Natural killer cell (primary cell): Measurements from ENCODE around the gene NACC2. TPM values are rescaled to one million over a fixed set of nuclear protein-coding genes. Genes with fewer than 3 reads are reported as not detected.

Experiments
- ATAC-seq, 3 donors: fragments of 150-1000 bp in 2 of 3; fragments of 200-7000 bp in 1 of 3; cut with Tn5 transposase; 1 replicate in 1 of 3; 2 replicates in 2 of 3; pipeline ENCODE4 v1.10.0; 2021; ENCODE audit warnings: mild to moderate bottlenecking in 2 of 3, moderate library complexity in 2 of 3
- DNase-seq, 2 donors: peaks; one replicate each; pipeline versions ENCODE4 v3.0.0 to v3.0.0-alpha.2; 2013 to 2021; ENCODE audit warnings: mixed read lengths in 1 of 2
- H3K27ac ChIP-seq: one replicate; pipeline ENCODE4 v1.5.1; 2013; ENCODE audit warnings: mild to moderate bottlenecking, low read length
- H3K27me3 ChIP-seq: one replicate; pipeline ENCODE4 v1.6.1; 2013; ENCODE audit warnings: low read length; ENCODE audit not compliant: control insufficient read depth, insufficient read depth
- H3K36me3 ChIP-seq: one replicate; pipeline ENCODE4 v1.6.1; 2013; ENCODE audit warnings: low read length; ENCODE audit not compliant: control insufficient read depth, insufficient read depth
- H3K4me1 ChIP-seq: one replicate; pipeline ENCODE4 v1.6.1; 2013; ENCODE audit warnings: low read length; ENCODE audit not compliant: control insufficient read depth, insufficient read depth
- H3K4me3 ChIP-seq: one replicate; pipeline ENCODE4 v1.5.1; 2013; ENCODE audit warnings: low read length
- H3K9me3 ChIP-seq: one replicate; pipeline ENCODE4 v1.6.1; 2013; ENCODE audit warnings: low read length; ENCODE audit not compliant: control insufficient read depth, insufficient read depth
- H3K27ac Mint-ChIP-seq, 2 donors: one replicate each; pipeline ENCODE4 v1.8.0; 2022; ENCODE audit warnings: mild to moderate bottlenecking in 2 of 2, mixed read lengths in 2 of 2, moderate library complexity in 1 of 2
- H3K27me3 Mint-ChIP-seq, 2 donors: one replicate each; pipeline ENCODE4 v1.8.0; 2022; ENCODE audit warnings: low read depth in 2 of 2, mixed read lengths in 2 of 2
- H3K36me3 Mint-ChIP-seq: one replicate; pipeline ENCODE4 v1.8.0; 2022; ENCODE audit warnings: mixed read lengths
- H3K4me1 Mint-ChIP-seq, 2 donors: one replicate each; pipeline ENCODE4 v1.8.0; 2022; ENCODE audit warnings: mixed read lengths in 2 of 2
- H3K4me3 Mint-ChIP-seq: one replicate; pipeline ENCODE4 v1.8.0; 2022; ENCODE audit warnings: mild to moderate bottlenecking, moderate library complexity, mixed read lengths
- H3K9me3 Mint-ChIP-seq, 2 donors: one replicate each; pipeline ENCODE4 v1.8.0; 2022; ENCODE audit warnings: mixed read lengths in 2 of 2
- CTCF ChIP-seq: fragments of 200-600 bp; IDR thresholded peaks from one replicate; pipeline ENCODE4 v1.8.0; 2022; ENCODE audit warnings: antibody characterized with exemption
- WGBS: methylation state at CpG from one replicate; pipeline ENCODE4 v1.1.7; 2013; ENCODE audit warnings: missing lambda C conversion rate; ENCODE audit not compliant: insufficient coverage; 5-methylcytosine and 5-hydroxymethylcytosine counted together
- intact Hi-C: fragments of 100-400 bp; cut with micrococcal nuclease; formaldehyde crosslinking; loops from one replicate; pipeline ENCODE4 v1.14.2; 2022
- total RNA-seq, 4 donors: library from RNA; stranded (reverse); fragments of 120-200 nt in 1 of 4; gene quantifications; one replicate each; pipeline versions ENCODE4 v1.2.3 to v1.2.4, GENCODE V29; 2013 to 2022

The NACC2 gene
- total RNA-seq, 3 donors from 2014 or later (not counting 1 experiment from before 2014, with no cell fraction given): 14.5 to 21.6 (median 21.2) TPM

- H3K4me3 Mint-ChIP-seq: no peak overlapping the region
- Histone ChIP-seq H3K36me3 (no peaks in the 10 kb centered on the region), H3K27ac (no peak overlapping the region), H3K4me3 (no peak overlapping the region), H3K9me3 (no peaks in the 10 kb centered on the region), H3K27me3 (no peaks in the 10 kb centered on the region), H3K4me1 (peaks cover 49% of the 10 kb centered on the region)
- H3K27ac Mint-ChIP-seq: no peak overlapping the region
- no peak for TF ChIP-seq CTCF
- DNase-seq (no peak), ATAC-seq (no peak)
- intact Hi-C loops: no loop called here
- WGBS: 82% methylated on average over 11 of the region's 13 CpGs
- peaks cover 0 to 32% of the 10 kb centered on the region in 2 donors for H3K4me1 Mint-ChIP-seq
- H3K36me3 Mint-ChIP-seq: no peaks in the 10 kb centered on the region
- no peaks in the 10 kb centered on the region for H3K27me3 Mint-ChIP-seq
- H3K9me3 Mint-ChIP-seq: no peaks in the 10 kb centered on the region
Observed at GRCh38 chr9:135993409-135993742, 101.7 kb downstream of the NACC2 start.

DNA sequence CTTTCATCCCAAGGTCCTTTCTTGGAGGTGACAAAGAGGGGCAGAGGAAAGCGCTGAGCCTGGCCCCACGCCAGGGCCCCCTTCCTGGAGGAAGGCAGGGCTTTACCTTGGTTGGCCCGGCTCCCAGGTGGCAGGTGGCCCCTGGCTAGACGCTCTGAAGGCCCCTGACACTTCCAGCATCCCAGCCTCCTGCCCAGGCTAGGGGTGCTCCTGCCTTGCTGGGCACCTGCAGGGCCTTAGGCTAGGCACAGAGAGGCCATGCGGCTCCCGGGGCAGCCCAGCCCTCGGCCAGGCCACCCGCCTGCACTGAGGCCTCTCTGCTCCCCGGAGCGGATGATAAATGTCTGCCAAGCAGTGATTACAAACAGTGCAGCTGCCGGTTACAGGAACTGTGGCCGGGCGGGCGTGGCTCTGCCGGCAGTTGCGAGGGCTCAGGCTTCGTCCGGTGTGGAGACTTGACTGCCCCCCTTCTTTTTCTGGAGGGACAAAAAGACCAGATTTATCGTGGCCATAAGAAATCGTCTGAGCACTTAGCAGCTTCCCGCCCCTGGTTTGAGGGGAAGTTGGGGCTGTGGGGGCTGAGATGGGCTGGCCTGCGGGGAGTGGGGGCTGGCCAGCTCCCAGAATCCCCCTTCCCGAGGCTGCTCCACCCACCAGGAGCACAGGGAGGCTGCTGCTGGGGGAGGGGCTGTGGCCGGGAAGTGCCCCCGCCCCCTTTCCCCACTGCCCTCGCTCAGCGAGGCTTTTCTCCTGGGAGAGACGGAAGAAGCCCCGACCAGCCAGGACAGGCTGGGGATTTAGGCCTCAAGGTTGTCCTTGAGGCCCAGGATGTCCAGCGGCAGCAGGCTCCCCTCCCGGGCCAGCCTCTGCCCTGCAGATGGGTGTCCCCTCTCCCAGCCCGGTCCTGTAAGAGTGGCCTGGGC lies 102.3 kb downstream of the NACC2 start:
- TF ChIP-seq CTCF: no peak
- ATAC-seq (peak; percentile 63 to 74 (median 68)), DNase-seq (peak; percentile 34 to 54)
- H3K27me3 Mint-ChIP-seq: no peaks in the 10 kb centered on the region
- H3K9me3 ChIP-seq: no peaks in the 10 kb centered on the region
- no peaks in the 10 kb centered on the region for H3K36me3 Mint-ChIP-seq
- H3K4me3 ChIP-seq: peak overlapping the region; percentile 9
- no peaks in the 10 kb centered on the region for H3K9me3 Mint-ChIP-seq
- H3K27ac Mint-ChIP-seq: peak overlapping the region in 1 of 2 donors; percentile 57
- 16% methylated on average over 32 of the region's 32 CpGs for WGBS
- peaks cover 49% of the 10 kb centered on the region for H3K4me1 ChIP-seq
- H3K4me3 Mint-ChIP-seq: peak overlapping the region; percentile 63
- no peaks in the 10 kb centered on the region for H3K36me3 ChIP-seq
- peak overlapping the region; percentile 64 for H3K27ac ChIP-seq
- intact Hi-C loops: no loop called here
- no peaks in the 10 kb centered on the region for H3K27me3 ChIP-seq
- peaks cover 0 to 32% of the 10 kb centered on the region in 2 donors for H3K4me1 Mint-ChIP-seq

GRCh38 chr9:135991771-135992170 lies 103.3 kb downstream of the NACC2 start:
- 95% methylated on average over 18 of the region's 18 CpGs for WGBS
- H3K9me3 Mint-ChIP-seq: no peaks in the 10 kb centered on the region
- Histone ChIP-seq H3K27me3 (no peaks in the 10 kb centered on the region), H3K4me3 (no peak overlapping the region), H3K36me3 (no peaks in the 10 kb centered on the region), H3K27ac (no peak overlapping the region), H3K4me1 (peaks cover 49% of the 10 kb centered on the region), H3K9me3 (no peaks in the 10 kb centered on the region)
- intact Hi-C loops: no loop called here
- TF ChIP-seq CTCF: no peak
- H3K36me3 Mint-ChIP-seq: no peaks in the 10 kb centered on the region
- peak overlapping the region; percentile 50 for H3K4me3 Mint-ChIP-seq
- peaks cover 0 to 32% of the 10 kb centered on the region in 2 donors for H3K4me1 Mint-ChIP-seq
- ATAC-seq (no peak), DNase-seq (no peak)
- H3K27me3 Mint-ChIP-seq: no peaks in the 10 kb centered on the region
- no peak overlapping the region for H3K27ac Mint-ChIP-seq
